MM.1S (cell line): ENCODE data around the gene KIAA1671.

Source experiments
- EZH2 ChIP-seq: fragments of 300-600 bp; sonication (generic); optimal IDR thresholded peaks from 2 replicates; pipeline ENCODE3; 2017; ENCODE audit warnings: low read depth, mild to moderate bottlenecking, antibody characterized with exemption, low read length, mixed read lengths
- EZH2phosphoT487 ChIP-seq: fragments of 300-600 bp; sonication (generic); IDR thresholded peaks from 2 replicates; pipeline ENCODE4 v1.6.1; 2018; ENCODE audit warnings: antibody characterized with exemption, low read length
- TF ChIP-seq, protein P1 (sequence below): fragments of 300-600 bp; sonication (generic); IDR thresholded peaks from 2 replicates; pipeline ENCODE4 v1.5.1; 2016; ENCODE audit warnings: antibody characterized with exemption, low read length, mixed read lengths

DNA sequence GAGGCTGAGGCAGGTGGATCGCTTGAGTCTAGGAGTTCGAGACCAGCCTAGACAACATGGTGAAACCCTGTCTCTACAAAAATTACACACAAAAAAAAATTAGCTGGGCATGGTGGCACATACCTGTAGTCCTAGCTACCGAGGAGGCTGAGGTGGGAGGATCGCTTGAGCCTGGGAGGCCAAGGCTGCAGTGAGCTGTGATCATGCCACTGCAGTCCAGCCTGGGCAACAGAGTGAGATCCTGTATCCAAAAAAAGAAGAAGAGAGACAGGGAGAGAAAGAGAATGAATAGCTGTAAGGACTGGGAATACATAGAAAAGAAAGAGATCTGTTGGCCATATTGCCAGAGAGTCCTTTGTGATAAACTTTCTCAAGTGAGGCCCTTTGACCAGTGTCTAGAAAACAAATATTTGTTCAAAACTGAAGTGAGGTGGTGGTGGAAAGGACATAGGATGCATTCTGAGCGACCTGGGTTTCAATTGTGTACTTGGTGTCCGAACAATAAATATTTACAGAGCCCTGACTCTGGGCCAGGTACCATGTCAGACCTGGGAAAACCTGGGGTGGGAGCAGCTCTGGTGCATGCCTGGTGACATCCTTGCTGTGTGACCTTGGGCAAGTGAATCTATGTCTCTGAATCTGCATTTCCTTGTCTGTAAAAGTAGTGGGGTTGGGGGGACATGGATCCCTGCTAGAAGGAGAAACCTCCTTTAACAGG is 157.5 kb downstream of the KIAA1671 start:
- TF ChIP-seq, protein P1, sequence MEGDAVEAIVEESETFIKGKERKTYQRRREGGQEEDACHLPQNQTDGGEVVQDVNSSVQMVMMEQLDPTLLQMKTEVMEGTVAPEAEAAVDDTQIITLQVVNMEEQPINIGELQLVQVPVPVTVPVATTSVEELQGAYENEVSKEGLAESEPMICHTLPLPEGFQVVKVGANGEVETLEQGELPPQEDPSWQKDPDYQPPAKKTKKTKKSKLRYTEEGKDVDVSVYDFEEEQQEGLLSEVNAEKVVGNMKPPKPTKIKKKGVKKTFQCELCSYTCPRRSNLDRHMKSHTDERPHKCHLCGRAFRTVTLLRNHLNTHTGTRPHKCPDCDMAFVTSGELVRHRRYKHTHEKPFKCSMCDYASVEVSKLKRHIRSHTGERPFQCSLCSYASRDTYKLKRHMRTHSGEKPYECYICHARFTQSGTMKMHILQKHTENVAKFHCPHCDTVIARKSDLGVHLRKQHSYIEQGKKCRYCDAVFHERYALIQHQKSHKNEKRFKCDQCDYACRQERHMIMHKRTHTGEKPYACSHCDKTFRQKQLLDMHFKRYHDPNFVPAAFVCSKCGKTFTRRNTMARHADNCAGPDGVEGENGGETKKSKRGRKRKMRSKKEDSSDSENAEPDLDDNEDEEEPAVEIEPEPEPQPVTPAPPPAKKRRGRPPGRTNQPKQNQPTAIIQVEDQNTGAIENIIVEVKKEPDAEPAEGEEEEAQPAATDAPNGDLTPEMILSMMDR: no peak
- no peak for TF ChIP-seq EZH2
- no peak for TF ChIP-seq EZH2phosphoT487
